GM12878 (cell line): ENCODE measurements around the gene LCP1.

Source experiments
- ESRRA ChIP-seq: IDR thresholded peaks from 2 replicates; pipeline ENCODE4 v1.6.1; 2012; ENCODE audit warnings: mild to moderate bottlenecking, low read length, improper control_type of control experiment
- IKZF1 ChIP-seq: fragments of 450-650 bp; conservative IDR thresholded peaks from 2 replicates; pipeline ENCODE4 v1.6.1; 2017; ENCODE audit warnings: antibody characterized with exemption, mild to moderate bottlenecking
- RFX5 ChIP-seq: IDR thresholded peaks from 2 replicates; pipeline ENCODE4 v1.6.1; 2011; ENCODE audit warnings: low read depth, low read length, improper control_type of control experiment

DNA sequence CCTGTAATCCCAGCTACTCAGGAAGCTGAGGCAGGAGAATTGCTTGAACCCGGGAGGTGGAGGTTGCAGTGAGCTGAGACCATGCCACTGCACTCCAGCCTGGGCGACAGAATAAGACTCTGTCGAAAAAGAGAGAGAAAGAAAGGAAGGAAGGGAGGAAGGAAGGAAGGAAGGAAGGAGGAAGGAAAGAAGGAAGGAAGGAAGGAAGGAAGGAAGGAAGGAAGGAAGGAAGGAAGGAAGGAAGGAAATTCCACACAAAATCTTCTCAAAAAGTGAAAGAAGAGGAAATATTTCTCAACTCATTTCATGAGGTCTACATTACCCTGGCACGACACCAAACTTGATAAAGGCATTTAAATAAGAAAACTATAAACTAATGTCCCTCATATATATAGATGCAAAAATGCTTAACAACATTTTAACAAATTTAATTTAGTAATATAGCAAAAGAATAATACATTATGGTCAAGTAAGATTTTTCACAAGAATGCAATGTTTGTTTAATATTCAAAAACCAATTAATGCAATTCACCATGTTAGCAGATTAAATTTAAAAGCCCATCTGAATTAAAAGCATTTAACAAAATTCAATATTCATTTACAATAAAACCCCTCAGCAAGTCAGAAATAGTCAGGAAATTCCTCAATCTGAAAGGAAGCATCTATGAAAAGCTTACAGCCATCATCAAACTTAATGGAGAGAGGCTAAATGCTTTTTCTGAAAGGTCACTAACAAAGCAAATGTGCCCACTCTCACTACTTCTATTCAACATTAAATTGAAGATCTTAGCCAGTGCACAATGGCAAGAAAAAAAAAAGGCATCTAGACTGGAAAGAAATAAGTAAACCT, 65.1 kb downstream of the LCP1 start:
- no peak for TF ChIP-seq ESRRA
- no peak for TF ChIP-seq IKZF1
- no peak for TF ChIP-seq RFX5
